H9 (cell line): ENCODE measurements around the gene CDH1. TPM values are rescaled to one million over a fixed set of nuclear protein-coding genes. Genes with fewer than 3 reads are reported as not detected.

Experiments used
- DNase-seq: peaks from one replicate; pipeline ENCODE4 v3.0.0-alpha.2; 2017
- H2AFZ ChIP-seq: one replicate; pipeline ENCODE4 v1.6.1; 2013; ENCODE audit warnings: mild to moderate bottlenecking, low read length, control low read depth, moderate library complexity
- H2AK5ac ChIP-seq: 2 replicates; pipeline ENCODE4 v1.6.1; 2013; ENCODE audit warnings: low read length, control low read depth, mixed read lengths; ENCODE audit not compliant: insufficient read length
- H2BK120ac ChIP-seq: one replicate; pipeline ENCODE4 v1.6.1; 2013; ENCODE audit warnings: low read depth, mild to moderate bottlenecking, low read length, control low read depth, inconsistent platforms; ENCODE audit not compliant: poor library complexity, severe bottlenecking
- H2BK12ac ChIP-seq: 2 replicates; pipeline ENCODE4 v1.6.1; 2013; ENCODE audit warnings: low read length, control low read depth, mixed read lengths, low read depth; ENCODE audit not compliant: insufficient read length
- H2BK15ac ChIP-seq: 2 replicates; pipeline ENCODE4 v1.6.1; 2013; ENCODE audit warnings: low read depth, low read length, control low read depth
- H2BK20ac ChIP-seq: one replicate; pipeline ENCODE4 v1.6.1; 2013; ENCODE audit warnings: low read depth, mild to moderate bottlenecking, low read length, control low read depth, inconsistent platforms; ENCODE audit not compliant: poor library complexity, severe bottlenecking
- H2BK5ac ChIP-seq: 2 replicates; pipeline ENCODE4 v1.6.1; 2013; ENCODE audit warnings: low read length, control low read depth, mixed read lengths; ENCODE audit not compliant: insufficient read length
- H3K14ac ChIP-seq: 2 replicates; pipeline ENCODE4 v1.6.1; 2013; ENCODE audit warnings: low read length, control low read depth; ENCODE audit not compliant: insufficient read depth
- H3K18ac ChIP-seq: 2 replicates; pipeline ENCODE4 v1.6.1; 2013; ENCODE audit warnings: low read depth, mild to moderate bottlenecking, mixed read lengths, low read length, control low read depth; ENCODE audit not compliant: insufficient read length
- H3K23ac ChIP-seq: 2 replicates; pipeline ENCODE4 v1.6.1; 2013; ENCODE audit warnings: low read length, control low read depth, mixed read lengths, low read depth; ENCODE audit not compliant: insufficient read length
- H3K23me2 ChIP-seq: 2 replicates; pipeline ENCODE4 v1.6.1; 2013; ENCODE audit warnings: low read depth, mild to moderate bottlenecking, mixed read lengths, low read length, control low read depth; ENCODE audit not compliant: insufficient read length, poor library complexity, severe bottlenecking
- H3K27ac ChIP-seq: 2 replicates; pipeline ENCODE4 v1.5.1; 2013; ENCODE audit warnings: low read length, control low read depth, mixed read lengths, low read depth; ENCODE audit not compliant: insufficient read length
- H3K27me3 ChIP-seq: 2 replicates; pipeline ENCODE4 v1.6.1; 2013; ENCODE audit warnings: low read length, control low read depth, inconsistent platforms; ENCODE audit not compliant: insufficient read depth
- H3K4ac ChIP-seq: 2 replicates; pipeline ENCODE4 v1.6.1; 2013; ENCODE audit warnings: low read depth, mild to moderate bottlenecking, control low read depth, inconsistent platforms, low read length, moderate library complexity
- H3K4me1 ChIP-seq: 2 replicates; pipeline ENCODE4 v1.6.1; 2013; ENCODE audit warnings: low read length, control low read depth, inconsistent platforms; ENCODE audit not compliant: insufficient read depth
- H3K4me2 ChIP-seq: 2 replicates; pipeline ENCODE4 v1.6.1; 2013; ENCODE audit warnings: low read length, control low read depth, mixed read lengths; ENCODE audit not compliant: insufficient read length, insufficient read depth
- H3K56ac ChIP-seq: 2 replicates; pipeline ENCODE4 v1.6.1; 2013; ENCODE audit warnings: low read depth, mild to moderate bottlenecking, mixed read lengths, low read length, control low read depth; ENCODE audit not compliant: insufficient read length
- H3K79me1 ChIP-seq: 2 replicates; pipeline ENCODE4 v1.6.1; 2013; ENCODE audit warnings: low read depth, mild to moderate bottlenecking, moderate library complexity, low read length, control low read depth, inconsistent platforms; ENCODE audit not compliant: insufficient read depth, poor library complexity, severe bottlenecking
- H3K79me2 ChIP-seq: 2 replicates; pipeline ENCODE4 v1.6.1; 2013; ENCODE audit warnings: low read length, control low read depth, inconsistent platforms; ENCODE audit not compliant: insufficient read depth
- H3K9ac ChIP-seq: 2 replicates; pipeline ENCODE4 v1.6.1; 2013; ENCODE audit warnings: low read length, control low read depth, mixed read lengths; ENCODE audit not compliant: insufficient read length; ENCODE audit errors: extremely low read depth
- H3K9me3 ChIP-seq: one replicate; pipeline ENCODE4 v1.6.1; 2013; ENCODE audit warnings: low read depth, low read length, inconsistent platforms; ENCODE audit not compliant: control insufficient read depth
- H3T11ph ChIP-seq: one replicate; pipeline ENCODE4 v1.6.1; 2013; ENCODE audit warnings: mild to moderate bottlenecking, low read length, control low read depth, inconsistent platforms
- H4K20me1 ChIP-seq: one replicate; pipeline ENCODE4 v1.6.1; 2013; ENCODE audit not compliant: control insufficient read depth, insufficient read length, insufficient read depth
- H4K5ac ChIP-seq: 2 replicates; pipeline ENCODE4 v1.6.1; 2013; ENCODE audit warnings: low read depth, mild to moderate bottlenecking, mixed read lengths, low read length, control low read depth; ENCODE audit not compliant: insufficient read length
- H4K8ac ChIP-seq: replicated peaks from 2 replicates; pipeline ENCODE4 v1.6.1; 2013; ENCODE audit warnings: low read length, control low read depth, mixed read lengths, low read depth; ENCODE audit not compliant: insufficient read length
- H4K91ac ChIP-seq: 2 replicates; pipeline ENCODE4 v1.6.1; 2013; ENCODE audit warnings: low read depth, mild to moderate bottlenecking, moderate library complexity, mixed read lengths, low read length, control low read depth; ENCODE audit not compliant: insufficient read length
- H3K27ac Mint-ChIP-seq, 3 experiments: 2 replicates in 2 of 3; 3 replicates in 1 of 3; pipeline ENCODE4 v1.8.0; 2020 to 2021; ENCODE audit warnings: mixed read lengths in 3 of 3, mild to moderate bottlenecking in 1 of 3, moderate library complexity in 1 of 3
- H3K27me3 Mint-ChIP-seq: 2 replicates; pipeline ENCODE4 v1.8.0; 2021; ENCODE audit warnings: low read depth, mild to moderate bottlenecking, moderate library complexity, mixed read lengths
- H3K36me3 Mint-ChIP-seq, 3 experiments: 2 replicates in 2 of 3; 3 replicates in 1 of 3; pipeline ENCODE4 v1.8.0; 2020 to 2021; ENCODE audit warnings: low read depth in 3 of 3, mixed read lengths in 3 of 3; ENCODE audit not compliant: insufficient read depth in 1 of 3
- H3K4me1 Mint-ChIP-seq, 2 experiments: 2 replicates each; pipeline ENCODE4 v1.8.0; 2020; ENCODE audit warnings: mixed read lengths in 2 of 2
- H3K4me3 Mint-ChIP-seq, 2 experiments: 2 replicates in 1 of 2; 3 replicates in 1 of 2; pipeline ENCODE4 v1.8.0; 2020 to 2021; ENCODE audit warnings: mild to moderate bottlenecking in 2 of 2, mixed read lengths in 2 of 2, moderate library complexity in 1 of 2
- H3K9me3 Mint-ChIP-seq, 2 experiments: 2 replicates in 1 of 2; 3 replicates in 1 of 2; pipeline ENCODE4 v1.8.0; 2020; ENCODE audit warnings: mild to moderate bottlenecking in 2 of 2, mixed read lengths in 2 of 2, moderate library complexity in 1 of 2
- CTCF ChIP-seq: fragments of 200-600 bp; sonication (generic); conservative IDR thresholded peaks from 3 replicates; pipeline ENCODE4 v1.8.0; 2021; ENCODE audit warnings: antibody characterized with exemption, mild to moderate bottlenecking
- WGBS: extraction: QIAGEN DNeasy Blood & Tissue Kit; methylation state at CpG from one replicate; pipeline ENCODE4 v1.1.7; 2013; ENCODE audit warnings: missing lambda C conversion rate, low lambda C conversion rate, mixed read lengths; ENCODE audit not compliant: insufficient read length; ENCODE audit errors: extremely low coverage; 5-methylcytosine and 5-hydroxymethylcytosine counted together
- total RNA-seq: library from RNA; stranded (reverse); gene quantifications from 2 replicates; pipeline ENCODE4 v1.2.1, GENCODE V29; 2021

Gene CDH1
- total RNA-seq, 1 experiment from 2014 or later: 237 TPM

- Histone ChIP-seq H3T11ph (no peak overlapping the region), H2BK15ac (no peak overlapping the region), H3K27me3 (no peaks in the 10 kb centered on the region), H4K91ac (no peak overlapping the region), H4K8ac (no peak overlapping the region), H3K9me3 (no peaks in the 10 kb centered on the region), H3K14ac (no peak overlapping the region), H2BK120ac (no peak overlapping the region), H2AK5ac (no peak overlapping the region), H3K4me2 (no peak overlapping the region), H3K79me1 (no peaks in the 10 kb centered on the region), H3K23me2 (no peaks in the 10 kb centered on the region), H4K20me1 (no peaks in the 10 kb centered on the region), H4K5ac (no peak overlapping the region), H3K23ac (no peak overlapping the region), H3K79me2 (no peaks in the 10 kb centered on the region), H2AFZ (no peak overlapping the region), H2BK12ac (no peak overlapping the region), H2BK20ac (no peak overlapping the region), H3K4me1 (no peaks in the 10 kb centered on the region; the same call in 1 of the 2 replicates), H3K18ac (no peak overlapping the region), H3K4ac (no peak overlapping the region), H3K27ac (no peak overlapping the region), H3K9ac (no peak overlapping the region), H3K56ac (no peak overlapping the region), H2BK5ac (no peak overlapping the region)
- Mint-ChIP-seq H3K4me3 (no peak overlapping the region), H3K27ac (no peak overlapping the region), H3K27me3 (no peaks in the 10 kb centered on the region), H3K9me3 (no peaks in the 10 kb centered on the region), H3K36me3 (peaks cover 57 to 81% (median 72%) of the 10 kb centered on the region in 3 experiments), H3K4me1 (peaks cover 4 to 7% of the 10 kb centered on the region in 2 experiments)
- no peak for DNase-seq
- no CpG with 5 or more reads among the region's 6 CpGs for WGBS
- TF ChIP-seq CTCF: no peak
Observed at GRCh38 chr16:68826652-68827051, 89.6 kb downstream of the CDH1 start.
